ENCODE results near the gene RIN3. TPM values are rescaled to one million over a fixed set of nuclear protein-coding genes. Genes with fewer than 3 reads are reported as not detected.

The RIN3 gene
- total and polyA plus RNA-seq, 4 donors = 5.0 to 15.6 (median 9.0) TPM

DNA sequence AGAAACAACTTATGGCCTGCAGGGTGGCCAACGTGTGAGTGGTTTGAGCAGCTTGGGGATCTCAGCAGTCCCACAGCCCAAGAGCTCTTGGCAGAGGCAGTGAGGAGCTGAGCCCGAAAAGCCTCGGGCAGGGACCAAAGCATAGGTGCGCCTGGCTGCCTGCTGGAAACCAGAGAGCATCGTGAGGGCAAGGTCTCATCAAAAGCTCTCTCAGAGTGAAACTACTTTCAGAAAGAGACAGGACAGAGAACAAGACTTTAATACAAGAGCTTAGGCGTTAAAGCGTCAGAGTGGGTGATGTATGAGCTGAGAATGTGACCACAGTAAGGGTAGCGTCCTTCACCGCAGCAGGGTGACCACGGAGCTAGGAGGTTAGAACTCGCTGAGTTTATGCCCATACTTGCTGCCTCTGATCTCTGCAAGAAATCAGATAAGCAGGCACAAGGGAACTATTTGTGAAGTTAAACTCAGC, 204.0 kb downstream of the RIN3 start:
- WGBS = 86% methylated on average over 11 of the region's 11 CpGs
- TF ChIP-seq JUND (IDR thresholded peaks at IDR 0.05) (no peak), EGR1 (IDR thresholded peaks at IDR 0.05; ENCODE audit: low read depth in 2 of 2) (no peak), TAF1 (conservative IDR thresholded peaks at IDR 0.05) (no peak), FOXA2 (IDR thresholded peaks at IDR 0.05) (no peak), RXRA (IDR thresholded peaks at IDR 0.05) (no peak), ATF3 (IDR thresholded peaks at IDR 0.05) (no peak), MAX (IDR thresholded peaks at IDR 0.05) (no peak)
- TF ChIP-seq, protein P1, sequence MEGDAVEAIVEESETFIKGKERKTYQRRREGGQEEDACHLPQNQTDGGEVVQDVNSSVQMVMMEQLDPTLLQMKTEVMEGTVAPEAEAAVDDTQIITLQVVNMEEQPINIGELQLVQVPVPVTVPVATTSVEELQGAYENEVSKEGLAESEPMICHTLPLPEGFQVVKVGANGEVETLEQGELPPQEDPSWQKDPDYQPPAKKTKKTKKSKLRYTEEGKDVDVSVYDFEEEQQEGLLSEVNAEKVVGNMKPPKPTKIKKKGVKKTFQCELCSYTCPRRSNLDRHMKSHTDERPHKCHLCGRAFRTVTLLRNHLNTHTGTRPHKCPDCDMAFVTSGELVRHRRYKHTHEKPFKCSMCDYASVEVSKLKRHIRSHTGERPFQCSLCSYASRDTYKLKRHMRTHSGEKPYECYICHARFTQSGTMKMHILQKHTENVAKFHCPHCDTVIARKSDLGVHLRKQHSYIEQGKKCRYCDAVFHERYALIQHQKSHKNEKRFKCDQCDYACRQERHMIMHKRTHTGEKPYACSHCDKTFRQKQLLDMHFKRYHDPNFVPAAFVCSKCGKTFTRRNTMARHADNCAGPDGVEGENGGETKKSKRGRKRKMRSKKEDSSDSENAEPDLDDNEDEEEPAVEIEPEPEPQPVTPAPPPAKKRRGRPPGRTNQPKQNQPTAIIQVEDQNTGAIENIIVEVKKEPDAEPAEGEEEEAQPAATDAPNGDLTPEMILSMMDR (IDR thresholded peaks at IDR 0.05; ENCODE audit: low read depth, low read length, missing input control) = no peak
- TF ChIP-seq, protein P2, sequence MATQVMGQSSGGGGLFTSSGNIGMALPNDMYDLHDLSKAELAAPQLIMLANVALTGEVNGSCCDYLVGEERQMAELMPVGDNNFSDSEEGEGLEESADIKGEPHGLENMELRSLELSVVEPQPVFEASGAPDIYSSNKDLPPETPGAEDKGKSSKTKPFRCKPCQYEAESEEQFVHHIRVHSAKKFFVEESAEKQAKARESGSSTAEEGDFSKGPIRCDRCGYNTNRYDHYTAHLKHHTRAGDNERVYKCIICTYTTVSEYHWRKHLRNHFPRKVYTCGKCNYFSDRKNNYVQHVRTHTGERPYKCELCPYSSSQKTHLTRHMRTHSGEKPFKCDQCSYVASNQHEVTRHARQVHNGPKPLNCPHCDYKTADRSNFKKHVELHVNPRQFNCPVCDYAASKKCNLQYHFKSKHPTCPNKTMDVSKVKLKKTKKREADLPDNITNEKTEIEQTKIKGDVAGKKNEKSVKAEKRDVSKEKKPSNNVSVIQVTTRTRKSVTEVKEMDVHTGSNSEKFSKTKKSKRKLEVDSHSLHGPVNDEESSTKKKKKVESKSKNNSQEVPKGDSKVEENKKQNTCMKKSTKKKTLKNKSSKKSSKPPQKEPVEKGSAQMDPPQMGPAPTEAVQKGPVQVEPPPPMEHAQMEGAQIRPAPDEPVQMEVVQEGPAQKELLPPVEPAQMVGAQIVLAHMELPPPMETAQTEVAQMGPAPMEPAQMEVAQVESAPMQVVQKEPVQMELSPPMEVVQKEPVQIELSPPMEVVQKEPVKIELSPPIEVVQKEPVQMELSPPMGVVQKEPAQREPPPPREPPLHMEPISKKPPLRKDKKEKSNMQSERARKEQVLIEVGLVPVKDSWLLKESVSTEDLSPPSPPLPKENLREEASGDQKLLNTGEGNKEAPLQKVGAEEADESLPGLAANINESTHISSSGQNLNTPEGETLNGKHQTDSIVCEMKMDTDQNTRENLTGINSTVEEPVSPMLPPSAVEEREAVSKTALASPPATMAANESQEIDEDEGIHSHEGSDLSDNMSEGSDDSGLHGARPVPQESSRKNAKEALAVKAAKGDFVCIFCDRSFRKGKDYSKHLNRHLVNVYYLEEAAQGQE (IDR thresholded peaks at IDR 0.05) = no peak
- no peak for DNase-seq (ENCODE audit: low spot score)

GRCh38 chr14:92718664-92719063, 205.1 kb downstream of the RIN3 start:
- TF ChIP-seq GABPA (IDR thresholded peaks at IDR 0.05 in 1 of 2, conservative IDR thresholded peaks at IDR 0.05 in 1 of 2) = no peak
- TF ChIP-seq SP1 (IDR thresholded peaks at IDR 0.05) = no peak
- TF ChIP-seq FOXA1 (IDR thresholded peaks at IDR 0.05) = no peak
- TF ChIP-seq TAF1 (conservative IDR thresholded peaks at IDR 0.05) = no peak
- TF ChIP-seq, protein P1 (IDR thresholded peaks at IDR 0.05; ENCODE audit: low read depth, low read length, missing input control) = no peak
- Histone ChIP-seq H3K27me3 (ENCODE audit: control insufficient read depth in 4 of 4, insufficient read depth in 4 of 4, low read length in 3 of 4) (no peaks in the 10 kb centered on the region), H3K4me1 (ENCODE audit: control insufficient read depth in 4 of 4, insufficient read depth in 4 of 4, low read length in 3 of 4) (no peaks in the 10 kb centered on the region), H3K4me3 (ENCODE audit: low read depth in 1 of 3, low read length in 3 of 3) (no peak overlapping the region), H3K9ac (ENCODE audit: low read depth in 1 of 2, low read length in 2 of 2) (no peak overlapping the region), H3K36me3 (ENCODE audit: control insufficient read depth in 4 of 4, insufficient read depth in 3 of 4, low read depth in 1 of 4, low read length in 3 of 4) (peaks cover 0 to 5% (median 3%) of the 10 kb centered on the region in 4 donors), H3K9me3 (ENCODE audit: control insufficient read depth in 4 of 4, low read length in 3 of 4) (no peaks in the 10 kb centered on the region), H3K27ac (ENCODE audit: low read depth in 1 of 2, low read length in 2 of 2) (no peak overlapping the region)
- no peak for DNase-seq (ENCODE audit: low spot score)
- WGBS = 90% methylated on average over 8 of the region's 8 CpGs

More for the DNA sequence above, 204.0 kb downstream of the RIN3 start:
- Histone ChIP-seq H3K36me3 (ENCODE audit: control insufficient read depth in 4 of 4, insufficient read depth in 3 of 4, low read depth in 1 of 4, low read length in 3 of 4) (peaks cover 0 to 5% (median 3%) of the 10 kb centered on the region in 4 donors), H3K9me3 (ENCODE audit: control insufficient read depth in 4 of 4, low read length in 3 of 4) (no peaks in the 10 kb centered on the region), H3K4me1 (ENCODE audit: control insufficient read depth in 4 of 4, insufficient read depth in 4 of 4, low read length in 3 of 4) (no peaks in the 10 kb centered on the region), H3K4me3 (ENCODE audit: low read depth in 1 of 3, low read length in 3 of 3) (no peak overlapping the region), H3K9ac (ENCODE audit: low read depth in 1 of 2, low read length in 2 of 2) (no peak overlapping the region), H3K27ac (ENCODE audit: low read depth in 1 of 2, low read length in 2 of 2) (no peak overlapping the region), H3K27me3 (ENCODE audit: control insufficient read depth in 4 of 4, insufficient read depth in 4 of 4, low read length in 3 of 4) (no peaks in the 10 kb centered on the region)

Measured in liver (tissue), 9 donors.